A549 (cell line): Measurements from ENCODE around the gene DOK4. TPM values are rescaled to one million over a fixed set of nuclear protein-coding genes. Genes with fewer than 3 reads are reported as not detected.

Experiments used
- ATAC-seq, 2 experiments: fragments of 200-7000 bp in 1 of 2; fragments of >200 bp in 1 of 2; cut with Nextera tagmentation in 1 of 2; cut with Tn5 transposase in 1 of 2; 3 replicates each; pipeline versions ENCODE4 v1.8.0 to v1.9.1; 2018 to 2020; ENCODE audit warnings: mild to moderate bottlenecking in 1 of 2, moderate library complexity in 1 of 2
- CTCF ChIA-PET: fragments of 300-600 bp; sonication (Branson Sonifier 250); formaldehyde crosslinking; extraction: SDS; loops from one replicate; lab custom pipeline; 2021; ENCODE audit warnings: antibody characterized with exemption, inconsistent platforms; lab: Yijun Ruan, JAX
- POLR2A ChIA-PET: fragments of 350-600 bp; formaldehyde crosslinking; extraction: SDS; loops from one replicate; lab custom pipeline; 2021; ENCODE audit warnings: antibody characterized with exemption, inconsistent platforms; lab: Yijun Ruan, JAX
- DNase-seq, 2 experiments: peaks; one replicate each; pipeline versions ENCODE4 v3.0.0 to v3.0.0-alpha.2; 2011 to 2016; ENCODE audit warnings: low read depth in 1 of 2, low spot score in 1 of 2
- FAIRE-seq: peaks from 2 replicates; lab custom pipeline; 2011; peaks lifted over from hg19 to GRCh38; lab: Jason Lieb, UNC
- H3K27ac ChIP-seq, 2 experiments: fragments of >200 bp; sonication (Bioruptor Twin); formaldehyde crosslinking; 3 replicates each; pipeline ENCODE4 v1.5.1; 2016 to 2017
- H3K4me1 ChIP-seq: fragments of >200 bp; sonication (Bioruptor Twin); formaldehyde crosslinking; 3 replicates; pipeline ENCODE4 v1.6.1; 2016
- H3K4me2 ChIP-seq: fragments of >200 bp; sonication (Bioruptor Twin); formaldehyde crosslinking; 3 replicates; pipeline ENCODE4 v1.6.1; 2016
- H3K4me3 ChIP-seq: fragments of >200 bp; sonication (Bioruptor Twin); formaldehyde crosslinking; 3 replicates; pipeline ENCODE4 v1.5.1; 2016
- H3K9me3 ChIP-seq: fragments of >200 bp; sonication (Bioruptor Twin); formaldehyde crosslinking; 3 replicates; pipeline ENCODE4 v1.6.1; 2016
- BCL3 ChIP-seq: fragments of >200 bp; sonication (Bioruptor Twin); formaldehyde crosslinking; IDR thresholded peaks from 3 replicates; pipeline ENCODE4 v1.6.1; 2016
- CBX8 ChIP-seq: fragments of 200-600 bp; sonication (generic); IDR thresholded peaks from 2 replicates; pipeline ENCODE4 v1.6.1; 2016
- CHD2 ChIP-seq: fragments of 150-350 bp; IDR thresholded peaks from 2 replicates; pipeline ENCODE4 v1.6.1; 2014; ENCODE audit warnings: low read length; ENCODE audit not compliant: partially characterized antibody
- CHD4 ChIP-seq: fragments of 200-600 bp; sonication (generic); IDR thresholded peaks from 2 replicates; pipeline ENCODE4 v1.6.1; 2016; ENCODE audit warnings: antibody characterized with exemption, mild to moderate bottlenecking, borderline replicate concordance
- CTCF ChIP-seq: fragments of >200 bp; sonication (Bioruptor Twin); formaldehyde crosslinking; IDR thresholded peaks from 3 replicates; pipeline ENCODE4 v1.5.1; 2016
- FOSB ChIP-seq: fragments of 250-450 bp; sonication (Bioruptor Pico); IDR thresholded peaks from 2 replicates; pipeline ENCODE4 v1.5.0; 2020; ENCODE audit warnings: mild to moderate bottlenecking, moderate library complexity
- FOSL2 ChIP-seq, 2 experiments: fragments of 450-650 bp in 1 of 2; fragments of >200 bp in 1 of 2; sonication (Bioruptor Twin) in 1 of 2; formaldehyde crosslinking; IDR thresholded peaks; 2 replicates each; pipeline versions ENCODE4 v1.5.0 to v1.6.1; 2016 to 2020; ENCODE audit warnings: mild to moderate bottlenecking in 1 of 2, moderate library complexity in 1 of 2
- FOXS1 ChIP-seq: fragments of 250-450 bp; sonication (Bioruptor Pico); IDR thresholded peaks from 2 replicates; pipeline ENCODE4 v1.5.0; 2020; ENCODE audit warnings: mild to moderate bottlenecking, moderate library complexity
- HDAC2 ChIP-seq: fragments of 200-600 bp; sonication (generic); IDR thresholded peaks from 2 replicates; pipeline ENCODE4 v1.6.1; 2016
- HEYL ChIP-seq: fragments of 250-450 bp; sonication (Bioruptor Pico); IDR thresholded peaks from 2 replicates; pipeline ENCODE4 v1.8.0; 2021; ENCODE audit warnings: mild to moderate bottlenecking, moderate library complexity
- JUN ChIP-seq, 2 experiments: fragments of >200 bp; sonication (Bioruptor Twin); formaldehyde crosslinking; IDR thresholded peaks; 2 replicates in 1 of 2; 3 replicates in 1 of 2; pipeline ENCODE4 v1.6.1; 2016 to 2017
- JUNB ChIP-seq: fragments of >200 bp; sonication (Bioruptor Twin); formaldehyde crosslinking; IDR thresholded peaks from 2 replicates; pipeline ENCODE4 v1.6.1; 2016
- MAZ ChIP-seq: fragments of 150-350 bp; IDR thresholded peaks from 2 replicates; pipeline ENCODE4 v1.6.1; 2014; ENCODE audit warnings: antibody characterized with exemption, low read depth, low read length, borderline replicate concordance
- NR3C1 ChIP-seq: fragments of >200 bp; sonication (Bioruptor Twin); formaldehyde crosslinking; IDR thresholded peaks from 3 replicates; pipeline ENCODE4 v1.6.1; 2017
- WGBS: methylation state at CpG from one replicate; pipeline ENCODE4 v1.1.6; 2017; ENCODE audit errors: missing lambda C conversion rate; 5-methylcytosine and 5-hydroxymethylcytosine counted together
- polyA plus RNA-seq, 4 experiments: library from polyadenylated mRNA; depleted of rRNA in 3 of 4; stranded (reverse); fragments of >200 nt; fragmentation: RNase III in 1 of 4; extraction: RNeasy Plus Mini Kit Qiagen cat#74134 plus additional on column Dnase treatment in 1 of 4; gene quantifications; 2 replicates in 3 of 4; 3 replicates in 1 of 4; pipeline ENCODE4 v1.2.3, GENCODE V29; 2011 to 2017
- TF ChIP-seq, protein P1 (sequence below): fragments of 200-600 bp; sonication (generic); IDR thresholded peaks from 2 replicates; pipeline ENCODE4 v1.6.1; 2016; ENCODE audit warnings: antibody characterized with exemption, mild to moderate bottlenecking, moderate library complexity

DOK4 gene
- polyA plus RNA-seq, 2 of the 4 experiments (the other 2 are of a cell fraction), result 70.3 to 85.4 TPM

DNA sequence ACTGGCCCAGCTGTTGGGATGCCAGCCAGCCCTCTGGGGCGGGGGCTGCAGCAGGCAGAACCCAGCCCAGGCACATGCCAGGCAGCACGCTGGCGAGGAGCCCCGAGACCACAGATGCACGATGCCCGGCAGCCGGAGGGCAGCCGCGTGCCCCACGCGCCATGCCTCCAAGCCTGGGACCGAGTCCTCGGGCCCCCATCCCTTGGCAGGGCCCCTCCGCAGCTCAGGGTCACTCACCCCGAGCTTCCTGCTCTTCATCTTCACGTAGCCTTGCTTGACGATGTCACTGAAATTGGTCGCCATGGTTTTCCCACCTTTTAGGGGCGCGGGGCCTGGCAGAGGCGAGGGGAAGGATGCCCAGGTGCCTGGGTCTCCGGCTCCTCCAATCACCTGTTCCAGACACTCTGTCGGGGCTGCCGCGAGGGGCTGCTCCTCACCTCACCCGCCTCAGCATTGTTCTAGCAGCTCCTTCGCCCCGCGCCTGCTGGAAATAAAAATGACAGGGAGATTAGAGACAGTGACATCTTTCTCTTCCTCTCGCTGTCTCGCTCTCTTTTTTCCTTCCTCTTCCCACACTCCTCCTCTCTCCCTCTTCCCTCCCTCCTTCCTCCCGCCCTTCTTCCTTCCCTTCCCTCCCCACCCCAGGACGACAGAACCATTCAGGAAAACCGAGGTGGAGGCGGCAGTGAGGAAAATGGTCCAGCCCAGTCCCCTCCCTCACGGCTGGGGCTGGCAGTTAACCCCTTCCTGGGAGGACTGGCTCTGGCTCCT lies 6.9 kb downstream of the DOK4 start:
- ChIA-PET CTCF (interaction anchor here (1.0 to 8.4 kb wide), 7 partner anchors 7 to 61 kb away, joined by 3 to 70 read pairs (median 8); partner anchors contain the start of genes DOK4 and POLR2C), POLR2A (interaction anchor here (0.9 to 2.4 kb wide), 5 partner anchors 8 to 40 kb away, joined by 3 to 15 read pairs (median 5); partner anchors contain the start of genes CIAPIN1, COQ9 and POLR2C)
- Histone ChIP-seq H3K4me1 (peaks cover 91% of the 10 kb centered on the region), H3K4me3 (peak overlapping the region; percentile 48), H3K27ac (peak overlapping the region; percentile 96 to 98), H3K9me3 (no peaks in the 10 kb centered on the region), H3K4me2 (peak overlapping the region; percentile 93)
- no peak for TF ChIP-seq FOSB (CRISPR knock-in tag)
- TF ChIP-seq, protein P1, sequence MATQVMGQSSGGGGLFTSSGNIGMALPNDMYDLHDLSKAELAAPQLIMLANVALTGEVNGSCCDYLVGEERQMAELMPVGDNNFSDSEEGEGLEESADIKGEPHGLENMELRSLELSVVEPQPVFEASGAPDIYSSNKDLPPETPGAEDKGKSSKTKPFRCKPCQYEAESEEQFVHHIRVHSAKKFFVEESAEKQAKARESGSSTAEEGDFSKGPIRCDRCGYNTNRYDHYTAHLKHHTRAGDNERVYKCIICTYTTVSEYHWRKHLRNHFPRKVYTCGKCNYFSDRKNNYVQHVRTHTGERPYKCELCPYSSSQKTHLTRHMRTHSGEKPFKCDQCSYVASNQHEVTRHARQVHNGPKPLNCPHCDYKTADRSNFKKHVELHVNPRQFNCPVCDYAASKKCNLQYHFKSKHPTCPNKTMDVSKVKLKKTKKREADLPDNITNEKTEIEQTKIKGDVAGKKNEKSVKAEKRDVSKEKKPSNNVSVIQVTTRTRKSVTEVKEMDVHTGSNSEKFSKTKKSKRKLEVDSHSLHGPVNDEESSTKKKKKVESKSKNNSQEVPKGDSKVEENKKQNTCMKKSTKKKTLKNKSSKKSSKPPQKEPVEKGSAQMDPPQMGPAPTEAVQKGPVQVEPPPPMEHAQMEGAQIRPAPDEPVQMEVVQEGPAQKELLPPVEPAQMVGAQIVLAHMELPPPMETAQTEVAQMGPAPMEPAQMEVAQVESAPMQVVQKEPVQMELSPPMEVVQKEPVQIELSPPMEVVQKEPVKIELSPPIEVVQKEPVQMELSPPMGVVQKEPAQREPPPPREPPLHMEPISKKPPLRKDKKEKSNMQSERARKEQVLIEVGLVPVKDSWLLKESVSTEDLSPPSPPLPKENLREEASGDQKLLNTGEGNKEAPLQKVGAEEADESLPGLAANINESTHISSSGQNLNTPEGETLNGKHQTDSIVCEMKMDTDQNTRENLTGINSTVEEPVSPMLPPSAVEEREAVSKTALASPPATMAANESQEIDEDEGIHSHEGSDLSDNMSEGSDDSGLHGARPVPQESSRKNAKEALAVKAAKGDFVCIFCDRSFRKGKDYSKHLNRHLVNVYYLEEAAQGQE, result no peak
- WGBS, result 41% methylated on average over 24 of the region's 36 CpGs
- FAIRE-seq (no peak), ATAC-seq (peak; percentile 31 to 61; a peak in 4 of 6 replicates), DNase-seq (peak in 1 of 2 experiments; percentile 82)

GRCh38 chr16:57478396-57479204 lies 7.7 kb downstream of the DOK4 start:
- peak overlapping the region; percentile 96 to 98 for H3K27ac ChIP-seq
- H3K9me3 ChIP-seq, result no peaks in the 10 kb centered on the region
- DNase-seq (no peak), ATAC-seq (no peak)
- CTCF ChIA-PET, result interaction anchor here (1.4 to 8.4 kb wide), 5 partner anchors 8 to 60 kb away, joined by 3 to 70 read pairs (median 44); partner anchors contain the start of genes DOK4 and POLR2C
- WGBS, result 80% methylated on average over 12 of the region's 15 CpGs
- peak overlapping the region; percentile 48 for H3K4me3 ChIP-seq
- H3K4me1 ChIP-seq, result peaks cover 91% of the 10 kb centered on the region
- H3K4me2 ChIP-seq, result peak overlapping the region; percentile 93
- TF ChIP-seq CHD4, result no peak
- TF ChIP-seq MAZ, result no peak
- no peak for TF ChIP-seq CBX8
- no peak for TF ChIP-seq JUNB
- TF ChIP-seq HDAC2, result no peak
- no peak for TF ChIP-seq CHD2
- no peak for TF ChIP-seq HEYL (CRISPR knock-in tag)
- no peak for TF ChIP-seq CTCF
- TF ChIP-seq BCL3, result no peak
- TF ChIP-seq FOXS1, result no peak
- TF ChIP-seq JUN (IDR thresholded peaks at IDR 0.05), result no peak
- TF ChIP-seq FOSL2 (IDR thresholded peaks at IDR 0.05), result no peak
- no peak for TF ChIP-seq FOSL2 (CRISPR knock-in tag; IDR thresholded peaks at IDR 0.05)
- TF ChIP-seq NR3C1, result no peak
- TF ChIP-seq, all 56 proteins: peak for 0
- POLR2A ChIA-PET, result interaction anchor here (0.5 kb wide), 1 partner anchor 27 kb away, joined by 4 read pairs; no protein-coding TSS in a partner anchor
- no peak for FAIRE-seq
